ENCODE data around the gene LTBR. TPM values are rescaled to one million over a fixed set of nuclear protein-coding genes. Genes with fewer than 3 reads are reported as not detected.

The LTBR gene
- total RNA-seq, 1 donor from 2014 or later: 186 TPM

Other genes with a start within 250 kb of the LTBR start
- 555 and 1,509 TPM in 2 replicates for gene CD9, start 183.8 kb upstream of the LTBR start, total RNA-seq
- not detected in 2 replicates for gene PLEKHG6, start 73.5 kb upstream of the LTBR start, total RNA-seq
- 204 and 214 TPM in 2 replicates for gene TNFRSF1A, start 42.1 kb upstream of the LTBR start, total RNA-seq
- gene SCNN1A, start 8.6 kb upstream of the LTBR start, total RNA-seq: 0.24 TPM in 1 of 2 replicates, not detected in the other
- gene CD27, start 60.8 kb downstream of the LTBR start, total RNA-seq: 0.53 TPM in 1 of 2 replicates, not detected in the other
- 32.8 and 38.7 TPM in 2 replicates for gene TAPBPL, start 67.9 kb downstream of the LTBR start, total RNA-seq
- gene VAMP1, start 86.5 kb downstream of the LTBR start, total RNA-seq: 1.8 and 7.2 TPM in 2 replicates
- 76.3 and 86.1 TPM in 2 replicates for gene MRPL51, start 109.1 kb downstream of the LTBR start, total RNA-seq
- 37.3 and 45.0 TPM in 2 replicates for gene NCAPD2, start 109.9 kb downstream of the LTBR start, total RNA-seq
- gene GAPDH, start 150.4 kb downstream of the LTBR start, total RNA-seq: 4,807 and 5,799 TPM in 2 replicates
- gene IFFO1, start 171.9 kb downstream of the LTBR start, total RNA-seq: 26.7 and 30.5 TPM in 2 replicates
- 29.7 and 46.9 TPM in 2 replicates for gene NOP2, start 184.1 kb downstream of the LTBR start, total RNA-seq
- gene CHD4, start 223.2 kb downstream of the LTBR start, total RNA-seq: 183 and 211 TPM in 2 replicates

Data from glomerular endothelial cell (primary cell).